Upper lobe of right lung (tissue), 1 donor: ENCODE data around the gene COL6A2. TPM values are rescaled to one million over a fixed set of nuclear protein-coding genes. Genes with fewer than 3 reads are reported as not detected.

Experiments
- ATAC-seq: fragments of 200-7000 bp; cut with Tn5 transposase; one replicate; pipeline ENCODE4 v1.9.1; 2020; ENCODE audit warnings: mild to moderate bottlenecking, moderate library complexity
- DNase-seq: peaks from one replicate; pipeline ENCODE4 v3.0.0-alpha.2; 2020
- H3K27ac ChIP-seq: fragments of 200-600 bp; one replicate; pipeline ENCODE4 v1.8.0; 2022
- H3K27me3 ChIP-seq: fragments of 200-600 bp; one replicate; pipeline ENCODE4 v1.8.0; 2022; ENCODE audit warnings: mild to moderate bottlenecking
- H3K36me3 ChIP-seq: fragments of 200-600 bp; one replicate; pipeline ENCODE4 v1.8.0; 2022
- H3K4me1 ChIP-seq: fragments of 200-600 bp; one replicate; pipeline ENCODE4 v1.8.0; 2022
- H3K4me3 ChIP-seq: fragments of 200-600 bp; one replicate; pipeline ENCODE4 v1.8.0; 2022; ENCODE audit warnings: mild to moderate bottlenecking
- H3K9me3 ChIP-seq: fragments of 200-600 bp; one replicate; pipeline ENCODE4 v1.8.0; 2022
- CTCF ChIP-seq: fragments of 200-600 bp; IDR thresholded peaks from one replicate; pipeline ENCODE4 v1.8.0; 2022; ENCODE audit warnings: antibody characterized with exemption
- intact Hi-C: fragments of 100-400 bp; cut with DNase I; formaldehyde crosslinking; loops from one replicate; pipeline ENCODE4 v1.11.0; 2022
- total RNA-seq: library from RNA; stranded (reverse); fragmentation: NEBNext Ultra II Directional; extraction: Animal tissue kit (Norgen Biotek cat#: 25700); gene quantifications from one replicate; pipeline ENCODE4 v1.2.1, GENCODE V29; 2021
- donor health status: DM: no; HTN: yes; CAD: no; lungs with severe emphysema.

Gene COL6A2
- total RNA-seq, 1 donor from 2014 or later, result 269 TPM

- intact Hi-C loops, result no loop called here
- ATAC-seq (no peak), DNase-seq (no peak)
- no peak overlapping the region for H3K27ac ChIP-seq
- no peaks in the 10 kb centered on the region for H3K27me3 ChIP-seq
- no peak for TF ChIP-seq CTCF
- no peaks in the 10 kb centered on the region for H3K36me3 ChIP-seq
- H3K9me3 ChIP-seq, result no peaks in the 10 kb centered on the region
- H3K4me1 ChIP-seq, result no peaks in the 10 kb centered on the region
- H3K4me3 ChIP-seq, result no peak overlapping the region
These were observed 62.1 kb downstream of the COL6A2 start for GRCh38 chr21:46159841-46160656.

GRCh38 chr21:46160657-46160906 is 62.7 kb downstream of the COL6A2 start:
- DNase-seq (no peak), ATAC-seq (no peak)
- no peaks in the 10 kb centered on the region for H3K27me3 ChIP-seq
- no peaks in the 10 kb centered on the region for H3K4me1 ChIP-seq
- intact Hi-C loops, result no loop called here
- H3K4me3 ChIP-seq, result no peak overlapping the region
- H3K27ac ChIP-seq, result no peak overlapping the region
- no peaks in the 10 kb centered on the region for H3K36me3 ChIP-seq
- no peaks in the 10 kb centered on the region for H3K9me3 ChIP-seq
- TF ChIP-seq CTCF, result no peak

- no peaks in the 10 kb centered on the region for H3K9me3 ChIP-seq
- DNase-seq, result no peak
- TF ChIP-seq CTCF, result no peak
- H3K27ac ChIP-seq, result no peak overlapping the region
- H3K4me3 ChIP-seq, result no peak overlapping the region
- no peaks in the 10 kb centered on the region for H3K4me1 ChIP-seq
- intact Hi-C loops, result no loop called here
- no peaks in the 10 kb centered on the region for H3K27me3 ChIP-seq
- H3K36me3 ChIP-seq, result no peaks in the 10 kb centered on the region
- ATAC-seq, result no peak
These were observed 63.2 kb downstream of the COL6A2 start for GRCh38 chr21:46160907-46161632.

GRCh38 chr21:46161633-46162592 is 64.0 kb downstream of the COL6A2 start:
- Histone ChIP-seq H3K36me3 (no peaks in the 10 kb centered on the region), H3K27ac (no peak overlapping the region), H3K4me3 (no peak overlapping the region), H3K4me1 (no peaks in the 10 kb centered on the region), H3K9me3 (no peaks in the 10 kb centered on the region), H3K27me3 (no peaks in the 10 kb centered on the region)
- intact Hi-C loops, result no loop called here
- no peak for TF ChIP-seq CTCF
- DNase-seq (peak; percentile 58), ATAC-seq (no peak)

GRCh38 chr21:46163380-46163779 is 65.5 kb downstream of the COL6A2 start:
- Histone ChIP-seq H3K4me3 (no peak overlapping the region), H3K27me3 (no peaks in the 10 kb centered on the region), H3K36me3 (no peaks in the 10 kb centered on the region), H3K9me3 (no peaks in the 10 kb centered on the region), H3K27ac (no peak overlapping the region), H3K4me1 (no peaks in the 10 kb centered on the region)
- no peak for TF ChIP-seq CTCF
- ATAC-seq, result no peak
- intact Hi-C loops, result no loop called here
- no peak for DNase-seq
